Measurements from ENCODE around the gene CHAD. TPM values are rescaled to one million over a fixed set of nuclear protein-coding genes. Genes with fewer than 3 reads are reported as not detected.

Gene CHAD
- total RNA-seq, 1 donor from 2014 or later: 12.4 TPM

Other genes with a start within 250 kb of the CHAD start
- 3.0 TPM for gene TMEM92, start 194.4 kb downstream of the CHAD start, total RNA-seq
- gene XYLT2, start 122.8 kb downstream of the CHAD start, total RNA-seq: 10.4 TPM
- 38.9 TPM for gene MRPL27, start 95.7 kb downstream of the CHAD start, total RNA-seq
- 0.13 TPM for gene EME1, start 95.7 kb downstream of the CHAD start, total RNA-seq
- gene LRRC59, start 71.4 kb downstream of the CHAD start, total RNA-seq: 47.3 TPM
- 56.1 TPM for gene ACSF2, start 42.7 kb downstream of the CHAD start, total RNA-seq
- gene RSAD1, start 10.0 kb upstream of the CHAD start, total RNA-seq: 27.4 TPM
- not detected for gene MYCBPAP, start 39.6 kb upstream of the CHAD start, total RNA-seq
- gene EPN3, start 63.9 kb upstream of the CHAD start, total RNA-seq: 0.35 TPM
- 40.6 TPM for gene SPATA20, start 78.3 kb upstream of the CHAD start, total RNA-seq
- gene CACNA1G, start 91.8 kb upstream of the CHAD start, total RNA-seq: 0.10 TPM
- 326 TPM for gene ABCC3, start 166.0 kb upstream of the CHAD start, total RNA-seq
- gene ANKRD40, start 239.0 kb upstream of the CHAD start, total RNA-seq: 15.6 TPM

Data from left lobe of liver (tissue), 1 donor.